Measurements from ENCODE around the gene SARS1. TPM values are rescaled to one million over a fixed set of nuclear protein-coding genes. Genes with fewer than 3 reads are reported as not detected.

Gene SARS1
- total RNA-seq, 1 donor from 2014 or later: 118 TPM

DNA sequence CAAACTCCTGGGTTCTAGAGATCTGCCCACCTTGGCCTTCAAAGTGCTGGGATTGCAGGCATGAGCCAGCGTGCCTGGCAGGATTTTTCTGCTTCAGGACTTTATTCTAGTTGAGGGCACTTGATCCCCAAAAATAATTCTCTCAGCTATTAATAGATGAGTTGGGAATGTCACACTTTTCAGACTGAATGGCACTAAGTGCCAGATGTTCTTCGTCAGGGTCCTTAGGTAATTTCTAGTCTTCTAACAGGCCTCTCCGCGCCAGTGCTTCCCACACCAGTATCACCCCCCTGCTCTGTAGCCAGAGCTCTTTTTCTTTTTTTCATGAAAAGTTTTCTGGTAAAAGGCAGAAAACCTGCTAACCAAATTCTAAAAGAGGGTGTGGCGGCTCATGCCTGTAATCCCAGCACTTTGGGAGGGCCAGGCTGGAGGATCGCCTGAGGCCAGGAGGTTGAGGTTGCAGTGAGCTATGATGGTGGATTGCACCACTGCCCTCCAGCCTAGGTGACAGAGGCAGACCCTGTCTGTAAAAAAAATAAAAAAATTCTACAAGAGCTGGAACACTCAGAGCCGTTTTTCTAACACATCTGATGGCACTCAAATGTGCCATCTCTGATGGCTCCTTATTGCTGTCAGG lies 6.1 kb upstream of the SARS1 start:
- no peak overlapping the region for H2AFZ ChIP-seq (replicated peaks)
- no peak for DNase-seq (ENCODE audit: low spot score)
- H3K27ac Mint-ChIP-seq: no peak overlapping the region
- H3K27me3 Mint-ChIP-seq (ENCODE audit: insufficient read depth, low read depth): no peaks in the 10 kb centered on the region
- no peaks in the 10 kb centered on the region for H4K20me1 ChIP-seq (ENCODE audit: low read depth)
- no peak overlapping the region for H3K4me3 Mint-ChIP-seq
- no peak overlapping the region for H3K4me3 ChIP-seq
- no peaks in the 10 kb centered on the region for H3K27me3 ChIP-seq
- peaks cover 7% of the 10 kb centered on the region for H3K4me1 Mint-ChIP-seq
- no peaks in the 10 kb centered on the region for H3K9me3 Mint-ChIP-seq
- no peaks in the 10 kb centered on the region for H3F3A ChIP-seq (ENCODE audit: low read depth)
- no peak overlapping the region for H3K9ac ChIP-seq
- no peaks in the 10 kb centered on the region for H3K79me2 ChIP-seq (ENCODE audit: low read depth)
- H3K27ac ChIP-seq: no peak overlapping the region
- TF ChIP-seq, protein P1, sequence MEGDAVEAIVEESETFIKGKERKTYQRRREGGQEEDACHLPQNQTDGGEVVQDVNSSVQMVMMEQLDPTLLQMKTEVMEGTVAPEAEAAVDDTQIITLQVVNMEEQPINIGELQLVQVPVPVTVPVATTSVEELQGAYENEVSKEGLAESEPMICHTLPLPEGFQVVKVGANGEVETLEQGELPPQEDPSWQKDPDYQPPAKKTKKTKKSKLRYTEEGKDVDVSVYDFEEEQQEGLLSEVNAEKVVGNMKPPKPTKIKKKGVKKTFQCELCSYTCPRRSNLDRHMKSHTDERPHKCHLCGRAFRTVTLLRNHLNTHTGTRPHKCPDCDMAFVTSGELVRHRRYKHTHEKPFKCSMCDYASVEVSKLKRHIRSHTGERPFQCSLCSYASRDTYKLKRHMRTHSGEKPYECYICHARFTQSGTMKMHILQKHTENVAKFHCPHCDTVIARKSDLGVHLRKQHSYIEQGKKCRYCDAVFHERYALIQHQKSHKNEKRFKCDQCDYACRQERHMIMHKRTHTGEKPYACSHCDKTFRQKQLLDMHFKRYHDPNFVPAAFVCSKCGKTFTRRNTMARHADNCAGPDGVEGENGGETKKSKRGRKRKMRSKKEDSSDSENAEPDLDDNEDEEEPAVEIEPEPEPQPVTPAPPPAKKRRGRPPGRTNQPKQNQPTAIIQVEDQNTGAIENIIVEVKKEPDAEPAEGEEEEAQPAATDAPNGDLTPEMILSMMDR (IDR thresholded peaks at IDR 0.05): no peak
- TF ChIP-seq EZH2 (IDR thresholded peaks at IDR 0.05) (no peak), EZH2phosphoT487 (IDR thresholded peaks at IDR 0.05) (no peak)
- no peaks in the 10 kb centered on the region for H3K36me3 Mint-ChIP-seq
- H3K4me2 ChIP-seq: no peak overlapping the region
- no peaks in the 10 kb centered on the region for H3K36me3 ChIP-seq
- H3K9me3 ChIP-seq (ENCODE audit: low read depth): no peaks in the 10 kb centered on the region
- H3K4me1 ChIP-seq: no peaks in the 10 kb centered on the region

DNA sequence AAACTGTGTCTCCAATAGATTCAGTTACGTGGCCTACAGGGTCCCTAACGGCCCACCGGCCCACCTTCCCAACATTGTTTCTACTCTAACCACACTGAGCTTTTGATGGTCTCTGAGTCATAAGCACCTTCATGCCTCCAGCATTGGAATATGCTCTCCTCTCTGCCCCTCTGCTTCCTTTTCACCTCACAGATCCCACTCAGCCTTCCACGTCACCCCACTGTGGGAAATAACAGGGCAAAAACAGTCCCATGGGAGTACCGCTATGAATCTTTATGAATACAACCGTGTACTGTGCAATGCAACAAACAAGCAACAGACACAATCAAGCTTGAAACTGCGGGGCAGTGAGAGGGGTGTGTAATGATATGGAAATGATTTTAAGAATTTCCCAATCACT lies 5.3 kb upstream of the SARS1 start:
- H3K9ac ChIP-seq: no peak overlapping the region
- H3K9me3 ChIP-seq (ENCODE audit: low read depth): no peaks in the 10 kb centered on the region
- no peaks in the 10 kb centered on the region for H3K79me2 ChIP-seq (ENCODE audit: low read depth)
- no peaks in the 10 kb centered on the region for H3K27me3 ChIP-seq
- H3K27ac ChIP-seq: no peak overlapping the region
- no peaks in the 10 kb centered on the region for H3K27me3 Mint-ChIP-seq (ENCODE audit: insufficient read depth, low read depth)
- H3K4me3 ChIP-seq: no peak overlapping the region
- peaks cover 11% of the 10 kb centered on the region for H3K4me1 Mint-ChIP-seq
- DNase-seq (ENCODE audit: low spot score): no peak
- no peak overlapping the region for H3K4me2 ChIP-seq
- H2AFZ ChIP-seq (replicated peaks): no peak overlapping the region
- no peak overlapping the region for H3K4me3 Mint-ChIP-seq
- TF ChIP-seq EZH2phosphoT487 (IDR thresholded peaks at IDR 0.05) (no peak), EZH2 (IDR thresholded peaks at IDR 0.05) (no peak)
- TF ChIP-seq, protein P1 (IDR thresholded peaks at IDR 0.05): no peak
- H3K4me1 ChIP-seq: peaks cover 4% of the 10 kb centered on the region
- no peaks in the 10 kb centered on the region for H3K36me3 ChIP-seq
- H3K9me3 Mint-ChIP-seq: no peaks in the 10 kb centered on the region
- H3K27ac Mint-ChIP-seq: no peak overlapping the region
- H4K20me1 ChIP-seq (ENCODE audit: low read depth): no peaks in the 10 kb centered on the region
- H3F3A ChIP-seq (ENCODE audit: low read depth): peaks cover 4% of the 10 kb centered on the region
- H3K36me3 Mint-ChIP-seq: no peaks in the 10 kb centered on the region

DNA sequence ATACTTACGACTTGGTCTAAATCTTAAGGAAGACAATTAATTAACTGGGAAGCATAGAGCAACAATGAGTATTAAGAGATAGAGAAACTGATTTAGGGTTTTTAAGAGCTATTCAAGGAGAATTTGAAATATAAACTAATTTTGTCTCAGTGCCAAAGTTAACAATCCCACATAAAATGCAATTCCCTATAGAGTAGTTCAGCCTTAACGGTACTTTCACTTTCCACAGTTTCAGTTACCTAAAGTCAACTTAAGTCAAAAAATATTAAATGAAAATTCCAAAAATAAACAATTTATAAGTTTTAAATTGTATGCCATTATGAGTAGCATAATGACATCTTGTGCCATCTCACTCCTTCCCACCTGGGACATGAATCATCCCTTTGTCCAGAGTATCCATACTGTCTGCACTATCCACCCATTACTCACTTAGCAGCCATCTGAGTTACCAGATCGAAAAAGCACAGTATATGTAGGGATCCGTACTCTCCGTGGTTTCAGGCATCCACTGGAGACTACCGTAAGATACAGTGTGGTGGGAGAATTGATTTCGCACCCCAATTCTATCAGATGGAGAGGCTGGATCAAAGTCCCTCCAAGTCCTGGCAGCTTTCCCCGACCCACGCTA lies 4.8 kb upstream of the SARS1 start:
- Histone ChIP-seq H3K36me3 (no peaks in the 10 kb centered on the region), H4K20me1 (ENCODE audit: low read depth) (no peaks in the 10 kb centered on the region), H3K9me3 (ENCODE audit: low read depth) (no peaks in the 10 kb centered on the region), H3K9ac (no peak overlapping the region), H3K79me2 (ENCODE audit: low read depth) (peaks cover 2% of the 10 kb centered on the region), H3K4me2 (no peak overlapping the region), H3K4me1 (peaks cover 5% of the 10 kb centered on the region), H3K4me3 (no peak overlapping the region), H3K27ac (no peak overlapping the region), H3K27me3 (no peaks in the 10 kb centered on the region), H2AFZ (replicated peaks) (no peak overlapping the region), H3F3A (ENCODE audit: low read depth) (peaks cover 5% of the 10 kb centered on the region)
- H3K27me3 Mint-ChIP-seq (ENCODE audit: insufficient read depth, low read depth): no peaks in the 10 kb centered on the region
- peaks cover 11% of the 10 kb centered on the region for H3K4me1 Mint-ChIP-seq
- DNase-seq (ENCODE audit: low spot score): no peak
- no peak overlapping the region for H3K27ac Mint-ChIP-seq
- H3K36me3 Mint-ChIP-seq: no peaks in the 10 kb centered on the region
- TF ChIP-seq EZH2phosphoT487 (IDR thresholded peaks at IDR 0.05) (no peak), EZH2 (IDR thresholded peaks at IDR 0.05) (no peak)
- TF ChIP-seq, protein P1 (IDR thresholded peaks at IDR 0.05): no peak
- H3K9me3 Mint-ChIP-seq: no peaks in the 10 kb centered on the region
- no peak overlapping the region for H3K4me3 Mint-ChIP-seq

All from neural progenitor cell (in vitro differentiated cells).